Uterus (tissue), 2 donors: ENCODE results near the gene EPS8L2.
"Not testable (repeated sequence)": the region's sequence is repeated elsewhere in the genome, so short reads cannot be mapped to it uniquely, and the experiment has no call there.

ENCODE experiments used
- CTCF ChIP-seq, 4 experiments: fragments of 200-600 bp in 2 of 4; fragments of 450-650 bp in 2 of 4; sonication (generic) in 2 of 4; IDR thresholded peaks; one replicate each; pipeline ENCODE4 v1.5.1; 2016 to 2019; ENCODE audit warnings: antibody characterized with exemption in 4 of 4, mild to moderate bottlenecking in 2 of 4, moderate library complexity in 1 of 4
- POLR2A ChIP-seq, 2 donors: fragments of 450-650 bp; IDR thresholded peaks; one replicate each; pipeline ENCODE4 v1.6.1; 2016; ENCODE audit warnings: antibody characterized with exemption in 2 of 2, mild to moderate bottlenecking in 1 of 2, moderate library complexity in 1 of 2

GRCh38 chr11:734541-734940, 28.5 kb downstream of the EPS8L2 start:
- not testable (repeated sequence) for TF ChIP-seq CTCF, POLR2A (IDR thresholded peaks at IDR 0.05)
